Activated CD4-positive, alpha-beta memory T cell treated with anti-CD3 and anti-CD28 coated beads for 36 hours (primary cell): ENCODE results near the gene CMTR2. TPM values are rescaled to one million over a fixed set of nuclear protein-coding genes. Genes with fewer than 3 reads are reported as not detected.
A peak's percentile ranks its signal among the peaks of the same experiment; 100 is the strongest.
"Not testable (repeated sequence)": the region's sequence is repeated elsewhere in the genome, so short reads cannot be mapped to it uniquely, and the experiment has no call there.

Source experiments
- CTCF ChIA-PET: fragments of 350-600 bp; sonication (Branson Sonifier 250); formaldehyde crosslinking; loops from one replicate; lab custom pipeline; 2021; ENCODE audit warnings: antibody characterized with exemption, inconsistent platforms; lab: Charles Lee
- POLR2A ChIA-PET: fragments of 350-600 bp; sonication (Branson Sonifier 250); formaldehyde crosslinking; loops from one replicate; lab custom pipeline; 2021; ENCODE audit warnings: antibody characterized with exemption; lab: Charles Lee
- DNase-seq: peaks from one replicate; pipeline ENCODE4 v3.0.0-alpha.2; 2020
- H3K27ac Mint-ChIP-seq: one replicate; pipeline ENCODE4 v1.8.0; 2021; ENCODE audit warnings: mixed read lengths
- H3K27me3 Mint-ChIP-seq: one replicate; pipeline ENCODE4 v1.8.0; 2021; ENCODE audit warnings: mixed read lengths
- H3K36me3 Mint-ChIP-seq: one replicate; pipeline ENCODE4 v1.8.0; 2021; ENCODE audit warnings: mixed read lengths
- H3K4me1 Mint-ChIP-seq: one replicate; pipeline ENCODE4 v1.8.0; 2021; ENCODE audit warnings: low read depth, mixed read lengths
- H3K4me3 Mint-ChIP-seq: one replicate; pipeline ENCODE4 v1.8.0; 2021; ENCODE audit warnings: mild to moderate bottlenecking, mixed read lengths
- H3K9me3 Mint-ChIP-seq: one replicate; pipeline ENCODE4 v1.8.0; 2021; ENCODE audit warnings: mixed read lengths
- intact Hi-C: fragments of 100-400 bp; cut with micrococcal nuclease; formaldehyde crosslinking; loops from one replicate; pipeline ENCODE4 v1.15.1; 2023
- total RNA-seq, 2 experiments: library from RNA; stranded (reverse); gene quantifications; one replicate each; pipeline ENCODE4 v1.2.3, GENCODE V29; 2021

CMTR2 gene
- total RNA-seq, 2 experiments from 2014 or later: 18.1 to 19.8 TPM

GRCh38 chr16:71296584-71297340 is 7.6 kb upstream of the CMTR2 start:
- ChIA-PET CTCF (no interaction called here), POLR2A (no interaction called here)
- Mint-ChIP-seq H3K36me3 (no peaks in the 10 kb centered on the region), H3K4me1 (no peaks in the 10 kb centered on the region), H3K27ac (no peak overlapping the region), H3K9me3 (no peaks in the 10 kb centered on the region), H3K27me3 (peaks cover 33% of the 10 kb centered on the region), H3K4me3 (no peak overlapping the region)
- intact Hi-C loops: no loop called here
- DNase-seq: no peak

GRCh38 chr16:71295950-71296349 is 6.7 kb upstream of the CMTR2 start:
- H3K4me3 Mint-ChIP-seq: no peak overlapping the region
- no peaks in the 10 kb centered on the region for H3K9me3 Mint-ChIP-seq
- H3K27me3 Mint-ChIP-seq: peaks cover 33% of the 10 kb centered on the region
- intact Hi-C loops: no loop called here
- no peaks in the 10 kb centered on the region for H3K36me3 Mint-ChIP-seq
- DNase-seq: no peak
- ChIA-PET CTCF (no interaction called here), POLR2A (no interaction called here)
- H3K27ac Mint-ChIP-seq: no peak overlapping the region
- H3K4me1 Mint-ChIP-seq: no peaks in the 10 kb centered on the region

GRCh38 chr16:71293919-71294318 is 4.7 kb upstream of the CMTR2 start:
- H3K9me3 Mint-ChIP-seq: no peaks in the 10 kb centered on the region
- H3K4me3 Mint-ChIP-seq: no peak overlapping the region
- DNase-seq: no peak
- intact Hi-C loops: no loop called here
- peaks cover 23% of the 10 kb centered on the region for H3K27me3 Mint-ChIP-seq
- ChIA-PET POLR2A (no interaction called here), CTCF (no interaction called here)
- no peak overlapping the region for H3K27ac Mint-ChIP-seq
- H3K4me1 Mint-ChIP-seq: no peaks in the 10 kb centered on the region
- no peaks in the 10 kb centered on the region for H3K36me3 Mint-ChIP-seq

- H3K9me3 Mint-ChIP-seq, H3K36me3 Mint-ChIP-seq, CTCF ChIA-PET, DNase-seq, H3K4me1 Mint-ChIP-seq, intact Hi-C loops, POLR2A ChIA-PET, H3K4me3 Mint-ChIP-seq, H3K27ac Mint-ChIP-seq: not testable (repeated sequence)
- H3K27me3 Mint-ChIP-seq: peaks cover 16% of the 10 kb centered on the region
Measured at GRCh38 chr16:71292095-71292494, 2.9 kb upstream of the CMTR2 start.

- POLR2A ChIA-PET: interaction anchor here (0.6 kb wide), 1 partner anchor 172 kb away, joined by 3 read pairs; the partner anchor contains the start of gene ZNF23
- peaks cover 13% of the 10 kb centered on the region for H3K4me1 Mint-ChIP-seq
- DNase-seq: no peak
- peak overlapping the region; percentile 88 for H3K27ac Mint-ChIP-seq
- H3K9me3 Mint-ChIP-seq: peaks cover 12% of the 10 kb centered on the region
- H3K36me3 Mint-ChIP-seq: peaks cover 31% of the 10 kb centered on the region
- H3K27me3 Mint-ChIP-seq: peaks cover 13% of the 10 kb centered on the region
- intact Hi-C loops: loop anchor here (2.0 to 5.0 kb wide), 3 partner anchors 195 to 608 kb away; partner anchors contain the start of genes IST1 and VAC14
- CTCF ChIA-PET: interaction anchor here (0.7 to 1.0 kb wide), 2 partner anchors 13 to 22 kb away, joined by 3 to 5 read pairs; no protein-coding TSS in a partner anchor
- peak overlapping the region; percentile 83 for H3K4me3 Mint-ChIP-seq
Measured at GRCh38 chr16:71289732-71290062, 495 bp upstream of the CMTR2 start.

- CTCF ChIA-PET: interaction anchor here (2.0 kb wide), 1 partner anchor 23 kb away, joined by 6 read pairs; no protein-coding TSS in a partner anchor
- H3K9me3 Mint-ChIP-seq: peaks cover 19% of the 10 kb centered on the region
- POLR2A ChIA-PET: interaction anchor here (0.6 kb wide), 2 partner anchors 17 to 123 kb away, joined by 3 to 6 read pairs; no protein-coding TSS in a partner anchor
- H3K36me3 Mint-ChIP-seq: peaks cover 42% of the 10 kb centered on the region
- peak overlapping the region; percentile 83 for H3K4me3 Mint-ChIP-seq
- DNase-seq: no peak
- H3K4me1 Mint-ChIP-seq: peaks cover 16% of the 10 kb centered on the region
- H3K27ac Mint-ChIP-seq: peak overlapping the region; percentile 88
- intact Hi-C loops: loop anchor here (2.0 to 5.0 kb wide), 3 partner anchors 196 to 609 kb away; partner anchors contain the start of genes IST1 and VAC14
- H3K27me3 Mint-ChIP-seq: peaks cover 11% of the 10 kb centered on the region
Measured at GRCh38 chr16:71288570-71288889, 672 bp downstream of the CMTR2 start.

- H3K27ac Mint-ChIP-seq: peak overlapping the region; percentile 88
- H3K4me3 Mint-ChIP-seq: peak overlapping the region; percentile 83
- ChIA-PET POLR2A (no interaction called here), CTCF (interaction anchor here (1.1 to 2.0 kb wide), 2 partner anchors 24 to 277 kb away, joined by 4 to 6 read pairs; no protein-coding TSS in a partner anchor)
- H3K36me3 Mint-ChIP-seq: peaks cover 49% of the 10 kb centered on the region
- intact Hi-C loops: loop anchor here (2.0 to 5.0 kb wide), 3 partner anchors 197 to 609 kb away; partner anchors contain the start of genes IST1 and VAC14
- peaks cover 22% of the 10 kb centered on the region for H3K9me3 Mint-ChIP-seq
- DNase-seq: no peak
- H3K4me1 Mint-ChIP-seq: peaks cover 16% of the 10 kb centered on the region
- H3K27me3 Mint-ChIP-seq: peaks cover 11% of the 10 kb centered on the region
Measured at GRCh38 chr16:71287911-71288310, 1.3 kb downstream of the CMTR2 start.

GRCh38 chr16:71287454-71287853 is 1.7 kb downstream of the CMTR2 start:
- Mint-ChIP-seq H3K27me3 (peaks cover 6% of the 10 kb centered on the region), H3K27ac (no peak overlapping the region), H3K36me3 (peaks cover 52% of the 10 kb centered on the region), H3K4me1 (peaks cover 16% of the 10 kb centered on the region), H3K4me3 (no peak overlapping the region), H3K9me3 (peaks cover 24% of the 10 kb centered on the region)
- POLR2A ChIA-PET: no interaction called here
- intact Hi-C loops: loop anchor here (5.0 kb wide), 1 partner anchor 610 kb away; the partner anchor contains the start of gene IST1
- CTCF ChIA-PET: interaction anchor here (1.1 to 2.0 kb wide), 2 partner anchors 24 to 278 kb away, joined by 4 to 6 read pairs; no protein-coding TSS in a partner anchor
- no peak for DNase-seq

- H3K4me1 Mint-ChIP-seq: peaks cover 14% of the 10 kb centered on the region
- POLR2A ChIA-PET: no interaction called here
- H3K27me3 Mint-ChIP-seq: no peaks in the 10 kb centered on the region
- H3K4me3 Mint-ChIP-seq: no peak overlapping the region
- no peak for DNase-seq
- peaks cover 24% of the 10 kb centered on the region for H3K9me3 Mint-ChIP-seq
- H3K27ac Mint-ChIP-seq: no peak overlapping the region
- peaks cover 55% of the 10 kb centered on the region for H3K36me3 Mint-ChIP-seq
- intact Hi-C loops: no loop called here
- CTCF ChIA-PET: no interaction called here
Measured at GRCh38 chr16:71283612-71284011, 5.6 kb downstream of the CMTR2 start.

GRCh38 chr16:71282943-71283342 is 6.3 kb downstream of the CMTR2 start:
- intact Hi-C loops: no loop called here
- no peak for DNase-seq

GRCh38 chr16:71276589-71277334 is 12.4 kb downstream of the CMTR2 start:
- DNase-seq: no peak
- peaks cover 4% of the 10 kb centered on the region for H3K36me3 Mint-ChIP-seq
- CTCF ChIA-PET: no interaction called here
- intact Hi-C loops: no loop called here
- no peaks in the 10 kb centered on the region for H3K27me3 Mint-ChIP-seq
- no peak overlapping the region for H3K27ac Mint-ChIP-seq
- no peak overlapping the region for H3K4me3 Mint-ChIP-seq
- POLR2A ChIA-PET: no interaction called here
- H3K9me3 Mint-ChIP-seq: peaks cover 12% of the 10 kb centered on the region
- no peaks in the 10 kb centered on the region for H3K4me1 Mint-ChIP-seq

More at GRCh38 chr16:71282943-71283342, 6.3 kb downstream of the CMTR2 start:
- H3K4me1 Mint-ChIP-seq: peaks cover 8% of the 10 kb centered on the region
- H3K27ac Mint-ChIP-seq: no peak overlapping the region
- no peaks in the 10 kb centered on the region for H3K27me3 Mint-ChIP-seq
- H3K36me3 Mint-ChIP-seq: peaks cover 50% of the 10 kb centered on the region
- H3K9me3 Mint-ChIP-seq: peaks cover 24% of the 10 kb centered on the region
- no peak overlapping the region for H3K4me3 Mint-ChIP-seq
- ChIA-PET CTCF (no interaction called here), POLR2A (no interaction called here)

- POLR2A ChIA-PET: no interaction called here
- Mint-ChIP-seq H3K4me3 (no peak overlapping the region), H3K9me3 (peaks cover 12% of the 10 kb centered on the region), H3K27ac (no peak overlapping the region), H3K27me3 (no peaks in the 10 kb centered on the region), H3K36me3 (peaks cover 4% of the 10 kb centered on the region), H3K4me1 (no peaks in the 10 kb centered on the region)
- intact Hi-C loops: no loop called here
- DNase-seq: no peak
- CTCF ChIA-PET: no interaction called here
Measured at GRCh38 chr16:71273384-71273783, 15.8 kb downstream of the CMTR2 start.
